Activated naive CD4-positive, alpha-beta T cell treated with anti-CD3 and anti-CD28 coated beads, Interleukin-2, amount 50 U/mL, for 24 hours (primary cell): Measurements from ENCODE around the gene RAP1GAP2.
"Not testable (repeated sequence)": the region's sequence is repeated elsewhere in the genome, so short reads cannot be mapped to it uniquely, and the experiment has no call there.

ENCODE experiments used
- H3K27ac Mint-ChIP-seq: one replicate; pipeline ENCODE4 v1.8.0; 2021; ENCODE audit warnings: mild to moderate bottlenecking, mixed read lengths
- H3K27me3 Mint-ChIP-seq: one replicate; pipeline ENCODE4 v1.8.0; 2021; ENCODE audit warnings: mixed read lengths
- H3K36me3 Mint-ChIP-seq: one replicate; pipeline ENCODE4 v1.8.0; 2021; ENCODE audit warnings: mixed read lengths
- H3K4me1 Mint-ChIP-seq: one replicate; pipeline ENCODE4 v1.8.0; 2021; ENCODE audit warnings: mixed read lengths
- H3K4me3 Mint-ChIP-seq: one replicate; pipeline ENCODE4 v1.8.0; 2021; ENCODE audit warnings: mild to moderate bottlenecking, mixed read lengths
- H3K9me3 Mint-ChIP-seq: one replicate; pipeline ENCODE4 v1.8.0; 2021; ENCODE audit warnings: mixed read lengths

The RAP1GAP2 gene

GRCh38 chr17:2872282-2872681, 76.0 kb downstream of the RAP1GAP2 start:
- H3K27ac Mint-ChIP-seq = no peak overlapping the region
- H3K4me3 Mint-ChIP-seq = no peak overlapping the region
- H3K9me3 Mint-ChIP-seq = no peaks in the 10 kb centered on the region
- H3K27me3 Mint-ChIP-seq = no peaks in the 10 kb centered on the region
- H3K36me3 Mint-ChIP-seq = peaks cover 2% of the 10 kb centered on the region
- H3K4me1 Mint-ChIP-seq = no peaks in the 10 kb centered on the region

- Mint-ChIP-seq H3K36me3 (peaks cover 2% of the 10 kb centered on the region), H3K4me3 (no peak overlapping the region), H3K27me3 (no peaks in the 10 kb centered on the region), H3K9me3 (no peaks in the 10 kb centered on the region), H3K4me1 (peaks cover 5% of the 10 kb centered on the region), H3K27ac (peak overlapping the region; percentile 24)
Observed at GRCh38 chr17:2874189-2874686, 78.0 kb downstream of the RAP1GAP2 start.

- no peak overlapping the region for H3K4me3 Mint-ChIP-seq
- no peaks in the 10 kb centered on the region for H3K27me3 Mint-ChIP-seq
- peaks cover 2% of the 10 kb centered on the region for H3K36me3 Mint-ChIP-seq
- peaks cover 14% of the 10 kb centered on the region for H3K4me1 Mint-ChIP-seq
- H3K9me3 Mint-ChIP-seq = no peaks in the 10 kb centered on the region
- H3K27ac Mint-ChIP-seq = no peak overlapping the region
Observed at GRCh38 chr17:2875608-2876007, 79.4 kb downstream of the RAP1GAP2 start.

GRCh38 chr17:2876467-2876866, 80.2 kb downstream of the RAP1GAP2 start:
- H3K27ac Mint-ChIP-seq = no peak overlapping the region
- no peaks in the 10 kb centered on the region for H3K9me3 Mint-ChIP-seq
- H3K4me3 Mint-ChIP-seq = no peak overlapping the region
- no peaks in the 10 kb centered on the region for H3K27me3 Mint-ChIP-seq
- H3K4me1 Mint-ChIP-seq = peaks cover 14% of the 10 kb centered on the region
- H3K36me3 Mint-ChIP-seq = peaks cover 2% of the 10 kb centered on the region

- H3K36me3 Mint-ChIP-seq = peaks cover 2% of the 10 kb centered on the region
- no peak overlapping the region for H3K4me3 Mint-ChIP-seq
- peaks cover 19% of the 10 kb centered on the region for H3K4me1 Mint-ChIP-seq
- H3K9me3 Mint-ChIP-seq = no peaks in the 10 kb centered on the region
- no peaks in the 10 kb centered on the region for H3K27me3 Mint-ChIP-seq
- H3K27ac Mint-ChIP-seq = no peak overlapping the region
Observed at GRCh38 chr17:2878751-2879254, 82.6 kb downstream of the RAP1GAP2 start.

GRCh38 chr17:2880050-2880449, 83.8 kb downstream of the RAP1GAP2 start:
- H3K9me3 Mint-ChIP-seq = no peaks in the 10 kb centered on the region
- H3K27me3 Mint-ChIP-seq = no peaks in the 10 kb centered on the region
- no peak overlapping the region for H3K4me3 Mint-ChIP-seq
- peaks cover 2% of the 10 kb centered on the region for H3K36me3 Mint-ChIP-seq
- H3K4me1 Mint-ChIP-seq = peaks cover 19% of the 10 kb centered on the region
- H3K27ac Mint-ChIP-seq = no peak overlapping the region

- Mint-ChIP-seq H3K36me3 (no peaks in the 10 kb centered on the region), H3K4me3 (no peak overlapping the region), H3K4me1 (peaks cover 19% of the 10 kb centered on the region), H3K27ac (no peak overlapping the region), H3K9me3 (no peaks in the 10 kb centered on the region), H3K27me3 (no peaks in the 10 kb centered on the region)
Observed at GRCh38 chr17:2881295-2881694, 85.1 kb downstream of the RAP1GAP2 start.

- H3K9me3 Mint-ChIP-seq = no peaks in the 10 kb centered on the region
- no peak overlapping the region for H3K4me3 Mint-ChIP-seq
- H3K27ac Mint-ChIP-seq = no peak overlapping the region
- H3K4me1 Mint-ChIP-seq = peaks cover 14% of the 10 kb centered on the region
- H3K27me3 Mint-ChIP-seq = no peaks in the 10 kb centered on the region
- H3K36me3 Mint-ChIP-seq = peaks cover 2% of the 10 kb centered on the region
Observed at GRCh38 chr17:2883544-2884213, 87.4 kb downstream of the RAP1GAP2 start.

- Mint-ChIP-seq H3K4me3 (no peak overlapping the region), H3K4me1 (peaks cover 4% of the 10 kb centered on the region), H3K9me3 (no peaks in the 10 kb centered on the region), H3K27ac (no peak overlapping the region), H3K27me3 (no peaks in the 10 kb centered on the region), H3K36me3 (peaks cover 2% of the 10 kb centered on the region)
Observed at GRCh38 chr17:2885733-2886132, 89.5 kb downstream of the RAP1GAP2 start.

GRCh38 chr17:2888326-2888725, 92.1 kb downstream of the RAP1GAP2 start:
- Mint-ChIP-seq H3K36me3 (peaks cover 4% of the 10 kb centered on the region), H3K27ac (no peak overlapping the region)

GRCh38 chr17:2889256-2889655, 93.0 kb downstream of the RAP1GAP2 start:
- no peaks in the 10 kb centered on the region for H3K27me3 Mint-ChIP-seq
- H3K4me1 Mint-ChIP-seq = peaks cover 5% of the 10 kb centered on the region
- H3K4me3 Mint-ChIP-seq = no peak overlapping the region
- H3K9me3 Mint-ChIP-seq = no peaks in the 10 kb centered on the region
- peaks cover 4% of the 10 kb centered on the region for H3K36me3 Mint-ChIP-seq
- no peak overlapping the region for H3K27ac Mint-ChIP-seq

More at GRCh38 chr17:2888326-2888725, 92.1 kb downstream of the RAP1GAP2 start:
- Mint-ChIP-seq H3K4me1 (peaks cover 8% of the 10 kb centered on the region), H3K9me3 (no peaks in the 10 kb centered on the region), H3K4me3 (no peak overlapping the region), H3K27me3 (no peaks in the 10 kb centered on the region)

GRCh38 chr17:2890778-2891177, 94.5 kb downstream of the RAP1GAP2 start:
- not testable (repeated sequence) for H3K27me3 Mint-ChIP-seq, H3K27ac Mint-ChIP-seq, H3K4me3 Mint-ChIP-seq, H3K9me3 Mint-ChIP-seq, H3K36me3 Mint-ChIP-seq, H3K4me1 Mint-ChIP-seq

- H3K4me3 Mint-ChIP-seq = no peak overlapping the region
Observed at GRCh38 chr17:2892305-2892971, 96.2 kb downstream of the RAP1GAP2 start.

GRCh38 chr17:2893422-2893914, 97.2 kb downstream of the RAP1GAP2 start:
- Mint-ChIP-seq H3K4me1 (peaks cover 5% of the 10 kb centered on the region), H3K27ac (no peak overlapping the region), H3K36me3 (peaks cover 6% of the 10 kb centered on the region), H3K9me3 (no peaks in the 10 kb centered on the region), H3K4me3 (no peak overlapping the region), H3K27me3 (no peaks in the 10 kb centered on the region)

More at GRCh38 chr17:2892305-2892971, 96.2 kb downstream of the RAP1GAP2 start:
- Mint-ChIP-seq H3K9me3 (no peaks in the 10 kb centered on the region), H3K4me1 (peaks cover 5% of the 10 kb centered on the region), H3K36me3 (peaks cover 8% of the 10 kb centered on the region), H3K27ac (no peak overlapping the region), H3K27me3 (no peaks in the 10 kb centered on the region)

GRCh38 chr17:2894782-2895181, 98.5 kb downstream of the RAP1GAP2 start:
- Mint-ChIP-seq H3K27ac (no peak overlapping the region), H3K9me3 (no peaks in the 10 kb centered on the region), H3K27me3 (no peaks in the 10 kb centered on the region), H3K4me1 (peaks cover 5% of the 10 kb centered on the region), H3K4me3 (no peak overlapping the region), H3K36me3 (peaks cover 7% of the 10 kb centered on the region)

GRCh38 chr17:2897605-2898004, 101.4 kb downstream of the RAP1GAP2 start:
- H3K4me1 Mint-ChIP-seq = peaks cover 4% of the 10 kb centered on the region
- H3K36me3 Mint-ChIP-seq = peaks cover 5% of the 10 kb centered on the region
- H3K27ac Mint-ChIP-seq = no peak overlapping the region
- H3K27me3 Mint-ChIP-seq = no peaks in the 10 kb centered on the region
- no peak overlapping the region for H3K4me3 Mint-ChIP-seq
- no peaks in the 10 kb centered on the region for H3K9me3 Mint-ChIP-seq
